NCI-H345 treated with DMSO at 0.1 percent for 48 hours (cell line): ENCODE results near the gene GHRL.
"Not testable (repeated sequence)": the region's sequence is repeated elsewhere in the genome, so short reads cannot be mapped to it uniquely, and the experiment has no call there.

ENCODE experiments used
- DNase-seq: peaks from one replicate; lab custom pipeline; 2025; ENCODE audit not compliant: unreplicated experiment; lab: John Stamatoyannopoulos, UW

Gene GHRL

GRCh38 chr3:10300087-10300486, 7.3 kb upstream of the GHRL start:
- DNase-seq = no peak

- DNase-seq = no peak
These were observed 6.9 kb upstream of the GHRL start for GRCh38 chr3:10299679-10300078.

DNA sequence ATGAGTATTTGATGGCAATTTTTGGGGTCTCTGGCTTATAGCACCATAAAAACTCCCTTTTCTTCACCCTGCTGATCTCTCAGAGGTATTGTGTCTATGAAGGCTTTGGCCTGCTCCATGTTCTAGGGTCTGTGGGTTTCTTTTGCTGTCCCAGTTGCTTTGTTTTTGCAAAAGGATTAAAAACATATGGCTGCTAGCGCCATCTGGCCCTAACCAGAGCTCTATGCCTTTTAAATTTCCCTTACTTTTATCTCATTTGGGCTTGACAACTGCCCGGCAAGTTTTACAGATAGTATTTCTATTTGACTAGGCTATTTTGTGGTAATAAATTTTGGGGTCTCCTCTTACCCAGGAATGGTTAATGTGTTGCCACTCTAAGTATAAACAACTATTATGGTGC, 6.4 kb upstream of the GHRL start:
- DNase-seq = no peak

GRCh38 chr3:10298064-10298463, 5.3 kb upstream of the GHRL start:
- DNase-seq = not testable (repeated sequence)

- DNase-seq = no peak
These were observed 1.4 kb upstream of the GHRL start for GRCh38 chr3:10294030-10294586.

DNA sequence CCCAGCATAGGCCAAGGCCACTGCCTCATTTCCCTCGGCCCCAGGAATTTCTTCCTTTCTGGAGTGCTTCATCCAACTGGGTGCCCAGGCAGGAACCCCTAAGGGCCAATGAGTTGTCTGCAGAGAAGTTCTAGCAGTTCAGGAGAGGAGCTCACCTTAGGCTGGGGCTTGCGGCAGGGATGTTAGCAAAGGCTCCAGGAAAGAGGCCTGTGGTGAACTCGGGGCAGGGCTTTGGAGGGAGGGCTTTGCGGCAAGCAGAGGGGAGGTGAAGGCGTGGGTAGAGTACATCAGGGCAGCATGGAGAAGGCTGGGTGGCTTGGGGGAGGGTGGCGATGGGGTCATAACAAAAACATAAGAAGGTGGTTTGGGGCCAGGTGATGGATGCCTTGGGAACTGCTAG, 1.1 kb downstream of the GHRL start:
- no peak for DNase-seq

- no peak for DNase-seq
These were observed 2.1 kb downstream of the GHRL start for GRCh38 chr3:10290481-10291176.

DNA sequence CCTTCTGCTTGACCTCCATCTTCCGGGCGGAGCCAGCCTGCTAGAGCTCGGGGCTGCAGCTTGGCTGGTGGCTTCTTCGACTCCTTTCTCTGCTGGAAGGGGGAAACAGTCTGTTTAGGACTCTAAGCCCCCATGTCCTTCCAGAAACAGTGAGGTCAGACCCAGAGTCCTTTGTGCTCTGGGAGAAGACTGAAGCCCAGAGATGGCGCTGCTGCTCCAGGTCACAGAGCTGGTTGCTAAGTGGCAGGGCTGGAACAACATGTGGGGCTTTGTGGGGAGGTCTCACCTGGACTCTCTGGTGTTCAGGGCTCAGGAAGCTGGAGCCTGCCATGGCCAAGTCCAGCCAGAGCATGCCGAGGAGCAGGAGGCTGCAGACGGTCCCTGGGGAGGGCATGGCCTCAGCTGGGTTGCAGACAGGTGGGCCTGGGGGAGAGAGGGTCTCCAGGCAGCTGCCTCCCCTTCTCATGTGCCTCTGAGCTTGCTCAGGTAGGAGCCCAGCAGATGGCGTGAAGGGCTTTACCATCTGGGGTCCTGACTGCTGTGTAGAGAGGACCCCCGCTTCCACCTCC, 2.9 kb downstream of the GHRL start:
- no peak for DNase-seq

- no peak for DNase-seq
These were observed 3.7 kb downstream of the GHRL start for GRCh38 chr3:10289077-10289476.

GRCh38 chr3:10288575-10288960, 4.2 kb downstream of the GHRL start:
- no peak for DNase-seq

GRCh38 chr3:10287936-10288574, 4.7 kb downstream of the GHRL start:
- no peak for DNase-seq

DNA sequence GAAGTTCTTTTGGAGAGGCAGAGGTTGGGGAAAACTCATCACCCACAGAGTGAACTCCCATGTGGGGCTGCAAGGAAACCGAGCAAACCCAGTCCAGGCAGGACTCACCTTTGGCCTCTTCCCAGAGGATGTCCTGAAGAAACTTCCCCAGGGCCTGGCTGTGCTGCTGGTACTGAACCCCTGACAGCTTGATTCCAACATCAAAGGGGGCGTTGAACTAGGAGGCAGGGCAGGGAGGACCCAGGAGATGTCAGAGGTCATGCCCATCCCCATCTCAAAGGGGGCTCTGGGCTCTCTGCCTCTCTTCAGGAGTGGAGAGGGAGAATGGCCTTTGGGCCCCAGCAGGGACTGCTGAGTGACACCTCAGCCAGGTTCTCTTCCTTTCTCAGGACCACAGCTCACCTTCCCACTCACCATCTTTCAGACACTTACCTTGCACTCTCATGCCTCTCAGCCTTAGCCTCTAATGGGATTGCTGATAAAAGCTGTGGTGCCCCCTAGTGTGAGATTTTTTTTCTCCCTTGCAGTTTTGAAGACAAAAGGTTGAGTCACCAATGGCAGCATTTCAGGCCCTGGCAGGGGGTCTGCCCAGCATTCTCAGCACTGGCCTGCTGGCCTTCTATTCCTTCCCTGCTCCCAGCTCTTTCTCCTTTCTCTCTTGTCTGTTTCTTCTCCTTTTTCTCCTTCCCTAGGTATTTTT, 6.0 kb downstream of the GHRL start:
- DNase-seq = no peak

- DNase-seq = no peak
These were observed 6.6 kb downstream of the GHRL start for GRCh38 chr3:10286133-10286524.

GRCh38 chr3:10285272-10286132, 7.2 kb downstream of the GHRL start:
- DNase-seq = no peak

DNA sequence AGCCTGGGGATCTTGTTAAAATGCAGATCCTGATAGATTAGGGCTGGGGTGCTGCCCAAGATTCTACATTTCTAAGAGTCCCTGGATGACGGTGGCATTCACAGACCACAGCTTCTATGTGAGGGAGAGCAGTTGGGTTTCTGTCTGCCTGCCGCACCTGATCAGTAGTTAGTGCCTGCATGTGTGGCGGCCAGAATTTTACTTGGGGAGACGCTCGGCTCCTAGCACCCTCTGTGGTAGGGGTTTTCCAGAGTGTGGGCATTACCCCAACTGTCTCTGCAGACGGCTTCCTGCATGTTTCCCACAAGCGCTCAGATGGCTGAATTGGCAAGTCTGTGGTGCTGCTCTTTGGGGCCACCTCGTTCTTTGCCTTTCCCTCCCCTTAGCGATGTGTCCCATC, 8.3 kb downstream of the GHRL start:
- DNase-seq = no peak

GRCh38 chr3:10283638-10284037, 9.1 kb downstream of the GHRL start:
- DNase-seq = no peak

DNA sequence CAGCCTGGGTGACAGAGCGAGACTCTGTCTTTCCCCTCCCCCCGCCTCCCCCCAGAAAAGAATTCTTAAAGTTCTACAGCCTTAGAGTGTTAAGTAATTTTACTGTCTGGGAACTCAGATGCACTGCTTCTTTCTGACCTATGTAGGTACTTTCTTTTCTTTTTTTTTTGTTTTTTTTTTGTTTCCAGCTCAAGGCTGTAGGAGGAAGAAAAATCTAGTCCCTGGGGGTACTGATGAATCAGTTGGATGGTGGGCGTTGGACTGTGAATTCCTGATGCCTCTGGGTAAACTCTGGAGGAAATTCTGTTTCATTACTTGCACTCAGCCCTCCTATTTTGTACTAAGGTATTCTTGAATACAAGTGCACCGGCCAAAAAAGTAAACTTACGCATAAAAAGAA, 10.8 kb downstream of the GHRL start:
- no peak for DNase-seq

DNA sequence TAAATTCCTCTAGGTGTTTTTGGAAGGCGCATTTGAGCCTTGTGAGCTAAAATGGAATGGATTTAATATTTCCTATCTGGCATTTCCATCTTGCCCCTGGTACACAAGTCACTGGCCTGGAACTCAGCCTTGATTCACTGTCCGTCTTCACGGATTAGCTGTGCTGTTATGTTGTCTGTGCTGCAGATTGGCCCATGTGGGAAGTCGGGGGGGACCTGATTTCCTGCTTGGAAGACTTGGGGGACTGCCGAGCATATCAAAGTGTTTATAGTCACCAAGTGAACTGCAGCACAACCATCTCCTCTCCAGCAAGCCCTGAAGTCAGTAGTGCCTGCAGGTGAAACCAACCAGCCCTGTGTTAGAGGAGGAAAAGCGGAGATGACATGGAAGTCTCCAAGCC, 12.2 kb downstream of the GHRL start:
- no peak for DNase-seq

- DNase-seq = no peak
These were observed 12.6 kb downstream of the GHRL start for GRCh38 chr3:10280177-10280529.

DNA sequence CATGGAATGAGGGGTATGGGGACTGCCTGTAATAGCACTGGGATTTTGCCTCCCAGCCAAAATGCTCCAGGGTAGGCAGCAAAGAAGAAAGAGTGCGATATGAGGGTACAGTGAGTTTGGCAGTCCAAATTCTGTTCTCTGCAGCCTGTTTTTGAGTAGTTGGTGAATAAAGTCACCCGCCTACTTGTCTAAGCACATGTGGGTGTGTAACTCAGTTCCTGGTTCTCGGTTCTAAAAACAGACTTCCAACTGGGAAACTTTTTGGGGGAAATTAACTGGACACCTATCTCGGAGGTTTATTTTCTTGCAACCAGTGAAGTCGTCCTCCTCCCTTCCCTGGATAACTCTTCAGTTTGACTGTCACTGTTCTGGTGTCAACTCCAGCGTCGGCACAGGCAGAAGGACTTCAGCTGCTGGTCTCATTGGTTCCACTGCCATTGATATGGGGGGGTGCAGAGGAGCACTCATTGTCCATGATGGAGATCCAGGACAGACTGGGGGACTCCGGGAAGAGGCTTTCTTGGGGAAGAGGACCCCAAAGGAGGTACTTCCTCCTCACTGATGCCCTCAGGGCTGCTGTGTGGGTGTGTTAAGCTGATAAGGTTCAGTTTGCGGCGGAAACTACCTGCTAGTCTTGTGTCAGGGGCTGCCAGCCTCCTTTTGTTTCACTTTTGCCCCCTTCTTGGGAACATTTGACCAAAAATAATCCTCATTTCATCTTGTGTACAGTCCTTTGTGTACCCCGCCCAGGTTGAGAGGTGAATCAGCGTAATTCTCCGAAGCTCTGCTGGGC, 13.2 kb downstream of the GHRL start:
- DNase-seq = no peak
